IMR-90 (cell line): ENCODE results near the gene DHRS3.

Experiments
- CEBPB ChIP-seq: IDR thresholded peaks from 2 replicates; pipeline ENCODE4 v1.6.1; 2012; ENCODE audit warnings: low read depth, low read length, improper control_type of control experiment
- CTCF ChIP-seq: conservative IDR thresholded peaks from 2 replicates; pipeline ENCODE4 v1.5.1; 2012; ENCODE audit warnings: mild to moderate bottlenecking, low read depth, low read length, improper control_type of control experiment
- ELK1 ChIP-seq: fragments of 150-350 bp; IDR thresholded peaks from 2 replicates; pipeline ENCODE4 v1.6.1; 2016; ENCODE audit warnings: low read depth, mild to moderate bottlenecking, low read length, moderate library complexity, borderline replicate concordance
- MAFK ChIP-seq: IDR thresholded peaks from 2 replicates; pipeline ENCODE4 v1.6.1; 2012; ENCODE audit warnings: low read depth, low read length, improper control_type of control experiment
- MAZ ChIP-seq: IDR thresholded peaks from 2 replicates; pipeline ENCODE4 v1.6.1; 2012; ENCODE audit warnings: low read depth, mild to moderate bottlenecking, low read length, improper control_type of control experiment, moderate library complexity, borderline replicate concordance
- MXI1 ChIP-seq: IDR thresholded peaks from 2 replicates; pipeline ENCODE4 v1.6.1; 2012; ENCODE audit warnings: low read depth, mild to moderate bottlenecking, low read length, moderate library complexity, borderline replicate concordance
- NFE2L2 ChIP-seq: fragments of 150-350 bp; IDR thresholded peaks from 2 replicates; pipeline ENCODE4 v1.6.1; 2016; ENCODE audit warnings: low read depth, mild to moderate bottlenecking, low read length
- POLR2A ChIP-seq: IDR thresholded peaks from 2 replicates; pipeline ENCODE4 v1.6.1; 2012; ENCODE audit warnings: mild to moderate bottlenecking, low read depth, low read length
- RAD21 ChIP-seq: IDR thresholded peaks from 2 replicates; pipeline ENCODE4 v1.6.1; 2012; ENCODE audit warnings: low read length, improper control_type of control experiment
- RCOR1 ChIP-seq: IDR thresholded peaks from 2 replicates; pipeline ENCODE4 v1.6.1; 2012; ENCODE audit warnings: mild to moderate bottlenecking, low read length, improper control_type of control experiment; ENCODE audit not compliant: insufficient replicate concordance
- RFX5 ChIP-seq: IDR thresholded peaks from 2 replicates; pipeline ENCODE4 v1.8.0; 2012; ENCODE audit warnings: low read depth, mild to moderate bottlenecking, low read length, moderate library complexity
- SMC3 ChIP-seq: fragments of 150-350 bp; IDR thresholded peaks from 2 replicates; pipeline ENCODE4 v1.6.1; 2016; ENCODE audit warnings: low read depth, mild to moderate bottlenecking, antibody characterized with exemption, low read length, moderate library complexity
- USF2 ChIP-seq: fragments of 150-350 bp; IDR thresholded peaks from 2 replicates; pipeline ENCODE4 v1.6.1; 2017; ENCODE audit warnings: mild to moderate bottlenecking, antibody characterized with exemption, low read length, low read depth

- no peak for TF ChIP-seq CTCF
- no peak for TF ChIP-seq POLR2A
- TF ChIP-seq RFX5 = no peak
- TF ChIP-seq NFE2L2 = no peak
- no peak for TF ChIP-seq USF2
- TF ChIP-seq MXI1 = no peak
- no peak for TF ChIP-seq MAZ
- no peak for TF ChIP-seq RCOR1
- no peak for TF ChIP-seq CEBPB
- TF ChIP-seq ELK1 = no peak
- no peak for TF ChIP-seq RAD21
- TF ChIP-seq SMC3 = no peak
- TF ChIP-seq MAFK = no peak
These were observed 70.3 kb downstream of the DHRS3 start for GRCh38 chr1:12547586-12548225.
